A549 (cell line): ENCODE measurements around the gene PCBP3. TPM values are rescaled to one million over a fixed set of nuclear protein-coding genes. Genes with fewer than 3 reads are reported as not detected.

Experiments
- ATAC-seq, 2 experiments: fragments of 200-7000 bp in 1 of 2; fragments of >200 bp in 1 of 2; cut with Nextera tagmentation in 1 of 2; cut with Tn5 transposase in 1 of 2; 3 replicates each; pipeline versions ENCODE4 v1.8.0 to v1.9.1; 2018 to 2020; ENCODE audit warnings: mild to moderate bottlenecking in 1 of 2, moderate library complexity in 1 of 2
- CTCF ChIA-PET: fragments of 300-600 bp; sonication (Branson Sonifier 250); formaldehyde crosslinking; extraction: SDS; loops from one replicate; lab custom pipeline; 2021; ENCODE audit warnings: antibody characterized with exemption, inconsistent platforms; lab: Yijun Ruan, JAX
- POLR2A ChIA-PET: fragments of 350-600 bp; formaldehyde crosslinking; extraction: SDS; loops from one replicate; lab custom pipeline; 2021; ENCODE audit warnings: antibody characterized with exemption, inconsistent platforms; lab: Yijun Ruan, JAX
- DNase-seq, 2 experiments: peaks; one replicate each; pipeline versions ENCODE4 v3.0.0 to v3.0.0-alpha.2; 2011 to 2016; ENCODE audit warnings: low read depth in 1 of 2, low spot score in 1 of 2
- FAIRE-seq: peaks from 2 replicates; lab custom pipeline; 2011; peaks lifted over from hg19 to GRCh38; lab: Jason Lieb, UNC
- H3K27ac ChIP-seq, 2 experiments: fragments of >200 bp; sonication (Bioruptor Twin); formaldehyde crosslinking; 3 replicates each; pipeline ENCODE4 v1.5.1; 2016 to 2017
- H3K4me1 ChIP-seq: fragments of >200 bp; sonication (Bioruptor Twin); formaldehyde crosslinking; 3 replicates; pipeline ENCODE4 v1.6.1; 2016
- H3K4me2 ChIP-seq: fragments of >200 bp; sonication (Bioruptor Twin); formaldehyde crosslinking; 3 replicates; pipeline ENCODE4 v1.6.1; 2016
- H3K4me3 ChIP-seq: fragments of >200 bp; sonication (Bioruptor Twin); formaldehyde crosslinking; 3 replicates; pipeline ENCODE4 v1.5.1; 2016
- H3K9me3 ChIP-seq: fragments of >200 bp; sonication (Bioruptor Twin); formaldehyde crosslinking; 3 replicates; pipeline ENCODE4 v1.6.1; 2016
- BHLHE40 ChIP-seq: IDR thresholded peaks from 2 replicates; pipeline ENCODE4 v1.6.1; 2012; ENCODE audit warnings: low read depth, low read length, inconsistent platforms
- CHD2 ChIP-seq: fragments of 150-350 bp; IDR thresholded peaks from 2 replicates; pipeline ENCODE4 v1.6.1; 2014; ENCODE audit warnings: low read length; ENCODE audit not compliant: partially characterized antibody
- CHD4 ChIP-seq: fragments of 200-600 bp; sonication (generic); IDR thresholded peaks from 2 replicates; pipeline ENCODE4 v1.6.1; 2016; ENCODE audit warnings: antibody characterized with exemption, mild to moderate bottlenecking, borderline replicate concordance
- HOXA7 ChIP-seq: fragments of 250-450 bp; sonication (Bioruptor Pico); IDR thresholded peaks from 2 replicates; pipeline ENCODE4 v1.5.0; 2020; ENCODE audit warnings: mild to moderate bottlenecking, moderate library complexity
- HOXB13 ChIP-seq: fragments of 250-450 bp; sonication (Bioruptor Pico); IDR thresholded peaks from 2 replicates; pipeline ENCODE4 v1.5.0; 2020; ENCODE audit warnings: low read depth, mild to moderate bottlenecking, moderate library complexity
- JUNB ChIP-seq: fragments of >200 bp; sonication (Bioruptor Twin); formaldehyde crosslinking; IDR thresholded peaks from 2 replicates; pipeline ENCODE4 v1.6.1; 2016
- KDM5A ChIP-seq: fragments of 200-600 bp; sonication (generic); IDR thresholded peaks from 2 replicates; pipeline ENCODE4 v1.6.1; 2016; ENCODE audit warnings: antibody characterized with exemption, mild to moderate bottlenecking
- MAZ ChIP-seq: fragments of 150-350 bp; IDR thresholded peaks from 2 replicates; pipeline ENCODE4 v1.6.1; 2014; ENCODE audit warnings: antibody characterized with exemption, low read depth, low read length, borderline replicate concordance
- POLR2A ChIP-seq: IDR thresholded peaks from 2 replicates; pipeline ENCODE4 v1.6.1; 2012; ENCODE audit warnings: mild to moderate bottlenecking, low read length
- RAD21 ChIP-seq, 2 experiments: fragments of >200 bp in 1 of 2; sonication (Bioruptor Twin) in 1 of 2; formaldehyde crosslinking in 1 of 2; IDR thresholded peaks in 1 of 2; conservative IDR thresholded peaks in 1 of 2; 2 replicates in 1 of 2; 3 replicates in 1 of 2; pipeline ENCODE4 v1.6.1; 2012 to 2018; ENCODE audit warnings: inconsistent platforms in 1 of 2
- RARB ChIP-seq: fragments of 250-450 bp; sonication (Bioruptor Pico); IDR thresholded peaks from 2 replicates; pipeline ENCODE4 v1.8.0; 2021; ENCODE audit warnings: mild to moderate bottlenecking, moderate library complexity
- RFX5 ChIP-seq: fragments of 450-650 bp; IDR thresholded peaks from 2 replicates; pipeline ENCODE4 v1.7.1; 2014; ENCODE audit warnings: antibody characterized with exemption, mild to moderate bottlenecking, moderate library complexity
- RNF2 ChIP-seq: fragments of 200-600 bp; sonication (generic); IDR thresholded peaks from 2 replicates; pipeline ENCODE4 v1.6.1; 2016; ENCODE audit warnings: low read depth, mild to moderate bottlenecking, antibody characterized with exemption, moderate library complexity, borderline replicate concordance
- SREBF2 ChIP-seq: fragments of 450-650 bp; IDR thresholded peaks from 2 replicates; pipeline ENCODE4 v1.6.1; 2014; ENCODE audit warnings: mild to moderate bottlenecking, moderate library complexity
- TP53 ChIP-seq: fragments of 250-450 bp; sonication (Bioruptor Pico); IDR thresholded peaks from 2 replicates; pipeline ENCODE4 v1.5.0; 2021; ENCODE audit warnings: mild to moderate bottlenecking, moderate library complexity
- ZSCAN20 ChIP-seq: fragments of 250-450 bp; sonication (Bioruptor Pico); IDR thresholded peaks from 2 replicates; pipeline ENCODE4 v1.8.0; 2022; ENCODE audit warnings: mild to moderate bottlenecking, moderate library complexity
- WGBS: methylation state at CpG from one replicate; pipeline ENCODE4 v1.1.6; 2017; ENCODE audit errors: missing lambda C conversion rate; 5-methylcytosine and 5-hydroxymethylcytosine counted together
- polyA plus RNA-seq, 4 experiments: library from polyadenylated mRNA; depleted of rRNA in 3 of 4; stranded (reverse); fragments of >200 nt; fragmentation: RNase III in 1 of 4; extraction: RNeasy Plus Mini Kit Qiagen cat#74134 plus additional on column Dnase treatment in 1 of 4; gene quantifications; 2 replicates in 3 of 4; 3 replicates in 1 of 4; pipeline ENCODE4 v1.2.3, GENCODE V29; 2011 to 2017
- TF ChIP-seq, protein P1 (sequence below): IDR thresholded peaks from 2 replicates; pipeline ENCODE4 v1.6.1; 2012
- TF ChIP-seq, protein P2 (sequence below): IDR thresholded peaks from 2 replicates; pipeline ENCODE4 v1.6.1; 2012; ENCODE audit warnings: low read depth, borderline replicate concordance
- TF ChIP-seq, protein P3 (sequence below): fragments of >200 bp; sonication (Bioruptor Twin); formaldehyde crosslinking; IDR thresholded peaks from 3 replicates; pipeline ENCODE4 v1.5.1; 2016
- TF ChIP-seq, protein P4 (sequence below): fragments of 250-450 bp; sonication (Bioruptor Pico); IDR thresholded peaks from 2 replicates; pipeline ENCODE4 v1.5.0; 2020; ENCODE audit warnings: low read depth, mild to moderate bottlenecking, moderate library complexity

The PCBP3 gene
- polyA plus RNA-seq, 2 of the 4 experiments (the other 2 are of a cell fraction): 0.30 to 0.34 TPM

DNA sequence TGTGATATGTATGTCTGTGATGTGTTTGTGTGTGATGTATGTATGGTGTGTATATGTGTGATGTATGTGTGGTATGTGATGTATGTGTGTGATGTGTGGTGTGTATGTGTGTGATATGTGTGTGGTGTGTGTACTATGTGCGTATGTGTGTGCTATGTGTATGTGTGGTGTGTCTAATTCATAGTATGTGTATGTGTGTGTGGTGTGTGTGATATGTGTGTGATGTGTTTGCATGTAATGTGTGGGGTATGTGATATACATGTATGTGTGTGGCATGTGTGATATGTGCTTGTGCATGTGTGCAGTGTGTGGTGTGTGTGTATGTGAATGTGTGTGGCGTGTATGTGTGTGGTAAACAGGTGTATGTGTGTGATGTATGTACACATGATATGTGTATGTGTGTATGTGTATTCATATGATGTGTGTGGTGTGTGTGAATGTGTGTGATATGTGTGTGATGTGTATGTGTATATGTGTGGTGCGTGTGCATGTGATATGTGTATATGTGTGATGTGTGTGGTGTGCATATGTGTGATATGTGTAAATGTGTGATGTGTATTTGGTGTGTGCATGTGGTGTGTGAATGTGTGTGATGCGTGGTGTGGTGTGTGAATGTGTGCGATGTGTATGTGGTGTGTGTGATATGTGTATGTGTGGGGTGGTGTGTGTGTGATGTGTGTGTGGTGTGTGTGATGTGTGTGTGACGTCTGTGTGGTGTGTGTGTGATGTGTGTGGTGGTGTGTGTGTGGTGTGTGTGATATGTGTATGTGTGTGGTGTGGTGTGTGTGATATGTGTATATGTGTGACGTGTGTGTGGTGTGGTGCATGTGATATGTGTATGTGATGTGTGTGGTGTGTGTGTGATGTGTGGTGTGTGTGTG, 8.0 kb upstream of the PCBP3 start:
- TF ChIP-seq JUNB (no peak), HOXB13 (CRISPR knock-in tag) (no peak), RFX5 (no peak)
- FAIRE-seq: no peak
- no peaks in the 10 kb centered on the region for H3K4me1 ChIP-seq
- H3K4me2 ChIP-seq: no peak overlapping the region
- H3K9me3 ChIP-seq: no peaks in the 10 kb centered on the region
- no peak for ATAC-seq
- DNase-seq: no peak
- H3K4me3 ChIP-seq: no peak overlapping the region
- CTCF ChIA-PET: no interaction called here
- no peak overlapping the region for H3K27ac ChIP-seq
- 38% methylated on average over 7 of the region's 7 CpGs for WGBS
- POLR2A ChIA-PET: no interaction called here

DNA sequence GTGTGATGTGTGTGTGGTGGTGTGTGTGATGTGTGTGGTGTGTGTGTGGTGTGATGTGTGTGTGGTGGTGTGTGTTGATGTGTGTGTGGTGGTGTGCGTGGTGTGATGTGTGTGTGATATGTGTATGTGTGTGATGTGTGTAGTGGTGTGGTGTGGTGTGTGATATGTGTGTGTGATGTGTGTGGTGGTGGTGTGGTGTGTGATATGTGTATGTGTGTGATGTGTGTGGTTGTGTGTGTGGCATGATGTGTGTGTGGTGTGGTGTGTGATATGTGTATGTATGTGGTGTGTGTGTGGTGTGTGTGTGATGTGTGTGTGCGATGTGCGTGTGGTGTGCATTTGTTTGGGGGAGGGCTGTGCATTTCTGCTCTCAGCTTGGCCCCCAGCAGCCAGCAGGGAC, 7.1 kb upstream of the PCBP3 start:
- TF ChIP-seq HOXA7 (CRISPR knock-in tag) (no peak), POLR2A (0 out of 2 replicates have a peak, but pooled peaks have one; percentile 6), KDM5A (no peak)
- TF ChIP-seq, protein P1, sequence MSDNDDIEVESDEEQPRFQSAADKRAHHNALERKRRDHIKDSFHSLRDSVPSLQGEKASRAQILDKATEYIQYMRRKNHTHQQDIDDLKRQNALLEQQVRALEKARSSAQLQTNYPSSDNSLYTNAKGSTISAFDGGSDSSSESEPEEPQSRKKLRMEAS: no peak
- FAIRE-seq (no peak), DNase-seq (no peak), ATAC-seq (no peak)
- H3K4me3 ChIP-seq: no peak overlapping the region
- WGBS: 76% methylated on average over 3 of the region's 3 CpGs
- H3K4me1 ChIP-seq: no peaks in the 10 kb centered on the region
- H3K4me2 ChIP-seq: no peak overlapping the region
- H3K9me3 ChIP-seq: no peaks in the 10 kb centered on the region
- no peak overlapping the region for H3K27ac ChIP-seq
- ChIA-PET CTCF (interaction anchor here (1.1 kb wide), 1 partner anchor 184 kb away, joined by 4 read pairs; no protein-coding TSS in a partner anchor), POLR2A (no interaction called here)

DNA sequence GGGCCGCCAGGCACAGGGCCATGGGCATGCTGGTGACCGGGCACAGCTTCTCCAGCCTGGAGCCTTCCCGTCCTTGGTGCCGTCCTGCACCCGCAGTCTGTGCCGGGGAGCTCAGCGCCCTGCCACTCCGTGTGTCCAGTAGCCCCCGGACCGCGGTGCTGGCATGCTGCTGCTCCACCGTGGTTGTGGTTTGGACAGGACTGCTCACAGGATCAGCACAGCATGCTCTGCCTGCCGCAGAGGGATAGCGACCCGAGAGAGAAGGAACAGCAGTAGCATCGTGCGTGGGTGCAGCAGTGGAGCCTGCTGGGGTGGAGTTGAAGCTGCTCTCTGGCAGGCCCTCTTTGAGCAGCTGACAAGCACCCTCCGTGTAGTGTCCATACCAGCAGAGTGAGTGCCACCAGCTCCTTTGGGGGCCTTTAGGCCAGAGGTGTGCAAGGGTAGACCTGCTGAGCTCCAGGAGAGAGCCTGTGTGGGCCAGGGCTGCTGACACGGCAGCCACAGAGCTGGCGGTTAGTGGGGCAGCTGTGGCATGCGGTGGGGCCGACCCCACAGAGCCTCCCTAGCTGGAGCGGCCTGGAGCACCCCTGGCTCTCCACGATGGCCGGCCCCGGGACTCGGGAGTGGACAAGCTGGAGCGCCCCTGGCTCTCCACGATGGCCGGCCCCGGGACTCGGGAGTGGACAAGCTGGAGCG, 6.4 kb upstream of the PCBP3 start:
- peak in 1 of 2 experiments; percentile 31; a peak in 1 of 6 replicates for ATAC-seq
- Histone ChIP-seq H3K27ac (no peak overlapping the region), H3K9me3 (no peaks in the 10 kb centered on the region), H3K4me3 (no peak overlapping the region), H3K4me1 (no peaks in the 10 kb centered on the region), H3K4me2 (no peak overlapping the region)
- FAIRE-seq: no peak
- no peak for DNase-seq
- ChIA-PET POLR2A (no interaction called here), CTCF (interaction anchor here (0.6 to 1.1 kb wide), 3 partner anchors 127 to 508 kb away, joined by 3 to 4 read pairs (median 3); no protein-coding TSS in a partner anchor)
- whole genome bisulfite sequencing: 66% methylated on average over 17 of the region's 33 CpGs
- TF ChIP-seq RAD21 (conservative IDR thresholded peaks at IDR 0.05 in 1 of 2, IDR thresholded peaks at IDR 0.05 in 1 of 2): no peak
- TF ChIP-seq TP53 (CRISPR knock-in tag): no peak
- no peak for TF ChIP-seq RARB (CRISPR knock-in tag)
- no peak for TF ChIP-seq BHLHE40
- no peak for TF ChIP-seq HOXA7 (CRISPR knock-in tag)
- TF ChIP-seq ZSCAN20 (CRISPR knock-in tag): no peak
- no peak for TF ChIP-seq RFX5
- TF ChIP-seq, protein P2, sequence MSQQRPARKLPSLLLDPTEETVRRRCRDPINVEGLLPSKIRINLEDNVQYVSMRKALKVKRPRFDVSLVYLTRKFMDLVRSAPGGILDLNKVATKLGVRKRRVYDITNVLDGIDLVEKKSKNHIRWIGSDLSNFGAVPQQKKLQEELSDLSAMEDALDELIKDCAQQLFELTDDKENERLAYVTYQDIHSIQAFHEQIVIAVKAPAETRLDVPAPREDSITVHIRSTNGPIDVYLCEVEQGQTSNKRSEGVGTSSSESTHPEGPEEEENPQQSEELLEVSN: no peak
- TF ChIP-seq MAZ: no peak
- no peak for TF ChIP-seq CHD2
- TF ChIP-seq SREBF2: no peak
- TF ChIP-seq, protein P3, sequence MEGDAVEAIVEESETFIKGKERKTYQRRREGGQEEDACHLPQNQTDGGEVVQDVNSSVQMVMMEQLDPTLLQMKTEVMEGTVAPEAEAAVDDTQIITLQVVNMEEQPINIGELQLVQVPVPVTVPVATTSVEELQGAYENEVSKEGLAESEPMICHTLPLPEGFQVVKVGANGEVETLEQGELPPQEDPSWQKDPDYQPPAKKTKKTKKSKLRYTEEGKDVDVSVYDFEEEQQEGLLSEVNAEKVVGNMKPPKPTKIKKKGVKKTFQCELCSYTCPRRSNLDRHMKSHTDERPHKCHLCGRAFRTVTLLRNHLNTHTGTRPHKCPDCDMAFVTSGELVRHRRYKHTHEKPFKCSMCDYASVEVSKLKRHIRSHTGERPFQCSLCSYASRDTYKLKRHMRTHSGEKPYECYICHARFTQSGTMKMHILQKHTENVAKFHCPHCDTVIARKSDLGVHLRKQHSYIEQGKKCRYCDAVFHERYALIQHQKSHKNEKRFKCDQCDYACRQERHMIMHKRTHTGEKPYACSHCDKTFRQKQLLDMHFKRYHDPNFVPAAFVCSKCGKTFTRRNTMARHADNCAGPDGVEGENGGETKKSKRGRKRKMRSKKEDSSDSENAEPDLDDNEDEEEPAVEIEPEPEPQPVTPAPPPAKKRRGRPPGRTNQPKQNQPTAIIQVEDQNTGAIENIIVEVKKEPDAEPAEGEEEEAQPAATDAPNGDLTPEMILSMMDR: no peak
- no peak for TF ChIP-seq RNF2
- TF ChIP-seq, protein P4, sequence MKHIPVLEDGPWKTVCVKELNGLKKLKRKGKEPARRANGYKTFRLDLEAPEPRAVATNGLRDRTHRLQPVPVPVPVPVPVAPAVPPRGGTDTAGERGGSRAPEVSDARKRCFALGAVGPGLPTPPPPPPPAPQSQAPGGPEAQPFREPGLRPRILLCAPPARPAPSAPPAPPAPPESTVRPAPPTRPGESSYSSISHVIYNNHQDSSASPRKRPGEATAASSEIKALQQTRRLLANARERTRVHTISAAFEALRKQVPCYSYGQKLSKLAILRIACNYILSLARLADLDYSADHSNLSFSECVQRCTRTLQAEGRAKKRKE: no peak
- TF ChIP-seq CHD4: no peak
